IPS-NIHi7 (cell line): ENCODE data around the gene MXD3.
"Not testable (repeated sequence)": the region's sequence is repeated elsewhere in the genome, so short reads cannot be mapped to it uniquely, and the experiment has no call there.

ENCODE experiments used
- DNase-seq: peaks from one replicate; pipeline ENCODE4 v3.0.0; 2012; ENCODE audit warnings: mixed read lengths; ENCODE audit errors: extremely low spot score

Gene MXD3, protein sequence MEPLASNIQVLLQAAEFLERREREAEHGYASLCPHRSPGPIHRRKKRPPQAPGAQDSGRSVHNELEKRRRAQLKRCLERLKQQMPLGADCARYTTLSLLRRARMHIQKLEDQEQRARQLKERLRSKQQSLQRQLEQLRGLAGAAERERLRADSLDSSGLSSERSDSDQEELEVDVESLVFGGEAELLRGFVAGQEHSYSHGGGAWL

GRCh38 chr5:177311723-177312648 is at the start of gene MXD3:
TSS of gene MXD3 (minus strand) at chr5:177311898. CDS start at chr5:177311830, 68 bp downstream.
- DNase-seq, result peak; percentile 94

DNA sequence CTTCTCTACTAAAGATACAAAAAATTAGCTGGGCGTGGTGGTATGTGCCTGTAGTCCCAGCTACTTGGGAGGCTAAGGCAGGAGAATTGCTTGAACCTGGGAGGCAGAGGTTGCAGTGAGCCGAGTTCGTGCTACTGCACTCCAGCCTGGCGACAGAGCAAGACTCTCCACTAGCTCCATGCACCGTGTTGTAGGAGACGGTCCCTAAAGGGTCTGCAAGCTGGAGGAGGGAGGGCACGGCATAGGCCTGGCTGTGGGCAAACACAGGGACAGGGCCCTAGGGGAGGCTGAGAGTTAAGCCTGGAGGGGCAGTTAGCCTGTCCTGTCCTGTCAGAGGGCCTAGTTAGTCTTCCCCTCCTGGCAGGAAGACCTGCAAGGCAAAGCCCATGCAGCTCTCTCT is 49.0 kb upstream of the MXD3 start:
- DNase-seq, result not testable (repeated sequence)

DNA sequence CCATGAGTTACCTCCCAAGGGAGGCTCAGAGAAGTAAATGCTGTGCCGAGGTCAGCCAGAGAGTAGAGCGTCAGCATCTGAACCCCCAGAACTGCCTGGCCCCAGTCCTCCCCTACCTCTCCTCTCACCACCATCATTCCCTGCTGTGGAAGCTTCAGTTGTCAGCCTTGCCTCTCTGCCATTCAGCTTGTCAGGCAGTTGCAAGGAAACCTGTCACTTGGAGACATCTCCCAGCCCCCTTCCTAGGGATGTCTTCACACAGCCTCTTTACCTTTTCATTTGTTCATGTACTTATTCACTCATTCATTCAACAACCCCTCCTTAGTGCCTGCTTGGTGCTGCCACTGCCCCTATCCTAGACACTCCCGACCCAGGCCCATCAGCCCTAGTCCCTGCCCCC is 48.2 kb upstream of the MXD3 start:
- DNase-seq, result no peak

DNA sequence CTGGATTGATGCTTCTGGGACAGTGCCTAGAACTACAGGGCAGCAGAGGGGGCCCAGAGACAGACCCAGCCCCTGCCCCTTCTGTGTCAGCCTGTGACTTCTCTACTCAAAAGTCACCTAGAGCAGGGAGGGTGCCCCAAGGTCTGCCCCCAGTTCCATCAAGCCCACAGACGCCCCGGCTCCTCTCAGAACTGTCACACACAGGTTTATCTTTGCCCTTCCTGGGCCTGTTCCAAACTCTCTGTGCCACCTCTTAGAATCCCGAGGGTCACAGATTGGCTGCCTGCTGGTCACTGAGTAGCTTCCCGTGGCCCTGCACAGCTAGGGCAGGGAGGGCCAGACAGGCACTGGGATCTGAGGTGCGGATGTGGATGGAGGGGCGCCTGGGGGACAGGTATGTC is 47.8 kb upstream of the MXD3 start:
- no peak for DNase-seq

- no peak for DNase-seq
Observed at GRCh38 chr5:177358370-177358819, 46.7 kb upstream of the MXD3 start.

- no peak for DNase-seq
Observed at GRCh38 chr5:177357459-177358351, 46.0 kb upstream of the MXD3 start, which contains the start of gene RGS14. TSS of gene RGS14 (plus strand) at chr5:177357924. CDS start at chr5:177358025, 101 bp downstream.

DNA sequence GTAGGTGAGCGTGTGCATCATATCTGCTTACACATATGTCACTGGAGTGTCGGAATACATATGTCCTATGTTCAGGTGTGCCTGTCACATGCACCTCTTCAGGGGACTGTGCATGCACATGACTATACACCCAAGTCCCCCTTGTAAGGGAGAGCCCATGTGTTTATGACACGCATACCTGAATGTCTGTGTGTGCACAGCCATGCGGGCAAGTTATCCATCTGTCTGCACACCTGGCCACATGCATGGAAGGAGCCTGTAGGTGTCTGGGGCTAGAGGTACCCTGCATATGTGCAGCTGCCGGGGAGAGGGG is 45.4 kb upstream of the MXD3 start:
- no peak for DNase-seq

DNA sequence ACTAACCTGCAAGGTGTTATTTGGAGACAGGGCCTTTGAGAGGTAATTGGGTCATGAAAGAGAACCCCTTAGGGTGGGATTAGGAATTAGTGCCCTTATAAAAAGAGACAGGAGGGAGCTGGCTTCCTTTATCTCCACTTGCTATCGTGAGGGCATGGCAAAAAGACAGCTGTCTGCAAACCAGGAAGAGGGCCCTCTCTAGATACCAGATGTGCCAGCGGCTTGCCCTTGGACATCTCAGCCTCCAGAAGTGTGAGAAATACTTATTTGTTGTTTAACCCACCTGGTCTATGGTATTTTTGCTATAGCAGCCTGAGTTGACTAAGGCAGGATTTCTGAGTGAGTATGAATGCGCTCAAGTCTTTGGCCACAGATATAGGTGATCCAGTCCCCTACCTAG is 45.0 kb upstream of the MXD3 start:
- no peak for DNase-seq

DNA sequence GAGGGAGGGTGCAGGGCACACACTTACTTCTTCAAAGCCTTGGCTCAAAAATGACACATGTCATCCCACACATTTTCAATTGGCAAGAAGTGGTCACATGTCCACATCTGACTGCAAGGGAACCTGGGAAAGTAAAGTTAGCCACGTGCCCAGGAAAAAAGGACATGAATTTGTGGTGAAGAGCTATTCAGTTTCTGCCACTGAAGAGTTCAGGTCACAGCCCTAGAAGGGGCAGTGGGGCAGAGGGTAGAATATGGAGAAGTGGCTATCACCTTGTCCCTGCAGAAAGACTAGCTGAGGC is 44.1 kb upstream of the MXD3 start:
- no peak for DNase-seq

- no peak for DNase-seq
Observed at GRCh38 chr5:177355162-177355867, 43.6 kb upstream of the MXD3 start.

DNA sequence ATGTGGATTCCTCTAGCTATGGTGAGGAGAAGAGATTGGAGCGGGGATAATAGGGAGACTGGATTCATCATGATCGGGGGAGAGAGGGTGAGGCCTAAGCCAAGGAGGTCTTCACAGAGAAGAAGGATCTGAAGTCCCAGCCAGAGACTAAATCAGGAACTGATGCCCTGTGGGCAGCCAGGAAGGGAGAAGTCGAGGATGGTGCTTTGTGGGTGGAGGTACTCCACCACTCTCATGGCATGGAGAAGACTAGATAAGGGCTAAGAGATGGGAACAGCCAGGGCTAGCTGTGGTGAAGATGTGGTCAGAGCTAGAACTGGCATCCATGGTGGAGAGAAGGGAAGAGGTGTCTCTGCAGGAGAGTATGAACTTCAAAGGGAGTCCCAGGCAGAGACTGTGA is 43.0 kb upstream of the MXD3 start:
- DNase-seq, result no peak

DNA sequence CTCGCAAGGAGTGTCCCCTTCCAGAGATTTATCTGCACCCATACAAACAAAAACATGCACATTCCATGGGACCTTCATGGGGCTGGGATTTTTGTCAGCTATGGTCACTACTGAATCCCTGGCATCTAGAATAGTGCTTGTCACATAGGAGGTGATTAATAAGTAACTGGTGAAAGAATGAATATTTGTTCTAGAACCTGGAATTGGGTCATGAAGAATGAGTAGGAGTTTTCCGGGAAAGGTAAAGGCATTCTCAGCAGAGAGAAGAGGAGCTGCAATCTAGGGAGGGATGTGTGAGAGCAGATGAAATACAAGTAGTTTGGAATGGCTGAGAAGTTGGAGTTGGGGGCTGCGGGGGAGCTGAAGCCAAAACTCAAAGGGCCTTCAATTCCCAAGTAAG is 42.6 kb upstream of the MXD3 start:
- DNase-seq, result no peak

DNA sequence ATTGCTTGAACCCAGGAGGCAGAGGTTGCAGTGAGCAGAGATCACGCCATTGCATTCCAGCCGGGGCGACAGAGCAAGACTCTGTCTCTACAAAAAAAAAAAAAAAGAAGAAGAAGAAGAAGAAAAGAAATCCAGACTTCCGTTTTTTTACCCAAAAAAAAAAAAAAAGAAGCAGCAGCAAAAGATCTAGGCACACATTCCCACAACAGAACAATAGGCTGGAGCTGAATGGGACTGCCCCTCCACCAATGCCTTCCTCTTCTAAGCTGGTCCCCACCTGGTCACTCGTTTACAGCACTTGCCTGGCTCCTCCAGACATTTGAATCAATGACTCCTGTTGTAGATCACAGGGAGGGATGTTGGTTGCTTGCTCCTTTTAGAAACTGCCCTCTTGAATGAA is 41.4 kb upstream of the MXD3 start:
- no peak for DNase-seq

GRCh38 chr5:177351392-177352329 is 40.0 kb upstream of the MXD3 start, which contains the start of gene LMAN2:
TSS of gene LMAN2 (minus strand) at chr5:177351668. CDS start at chr5:177351647, 21 bp downstream.
- DNase-seq, result peak; percentile 95

DNA sequence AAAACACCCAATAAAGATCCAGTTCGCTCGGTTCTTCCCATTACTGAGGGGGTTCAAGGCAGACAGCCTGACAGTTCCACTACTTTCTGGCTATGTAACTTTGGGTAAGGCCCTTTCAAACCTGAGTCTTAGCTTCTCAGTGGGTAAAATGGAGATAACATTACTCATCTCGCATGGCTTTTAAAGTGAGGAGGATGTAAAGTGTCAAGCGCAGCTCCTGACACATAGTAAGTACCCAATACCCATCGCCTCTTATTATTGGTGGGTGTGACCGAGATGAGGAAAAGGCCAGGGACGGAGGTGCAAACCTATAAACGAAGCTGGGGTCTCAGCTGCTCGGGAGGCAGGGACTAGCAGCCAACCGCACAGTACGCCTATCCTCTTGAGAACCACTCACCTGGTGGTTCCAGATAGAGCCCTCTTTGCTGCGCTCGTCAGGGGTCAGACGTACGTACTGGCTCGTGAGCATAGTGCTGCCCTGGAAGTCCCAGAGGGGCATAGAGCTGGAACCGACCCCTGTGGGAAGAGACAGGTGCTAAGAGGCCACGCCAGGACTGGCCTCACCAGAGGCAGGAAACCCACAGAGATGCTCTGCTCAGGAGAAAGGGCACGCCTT is 39.2 kb upstream of the MXD3 start:
- DNase-seq, result no peak

DNA sequence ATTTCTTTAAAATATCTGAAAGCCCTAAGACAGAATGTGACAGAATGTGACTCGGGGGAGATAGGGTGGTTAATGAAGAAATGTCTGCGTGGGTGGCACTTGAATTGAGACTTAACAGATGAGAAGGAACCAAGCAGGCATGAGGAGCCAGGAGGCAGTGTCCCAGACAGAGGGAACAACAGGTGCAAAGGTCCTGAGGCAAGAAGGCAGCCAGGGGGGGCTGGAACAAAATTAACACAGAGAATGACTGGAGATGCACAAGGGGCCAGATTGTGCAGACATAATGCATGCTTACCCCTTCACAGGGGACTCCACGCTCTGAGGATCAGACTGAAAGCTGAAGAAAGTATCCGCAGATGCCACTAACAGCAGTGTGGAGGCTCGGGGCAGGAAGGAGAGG is 38.1 kb upstream of the MXD3 start:
- DNase-seq, result no peak

DNA sequence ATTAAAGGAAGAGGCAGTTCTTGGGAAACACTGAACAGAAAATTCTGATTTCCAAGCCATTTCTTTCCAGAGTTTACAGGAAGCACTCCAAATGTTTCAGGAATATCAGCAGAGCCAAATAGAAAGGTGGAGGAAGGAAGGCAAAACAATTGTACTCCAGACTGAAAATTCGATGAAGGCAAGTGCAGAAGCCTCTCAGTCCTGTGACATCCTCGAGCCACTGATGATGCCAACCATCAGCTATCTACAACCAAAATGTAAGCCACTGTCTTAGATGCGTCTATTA is 37.6 kb upstream of the MXD3 start:
- DNase-seq, result no peak

- DNase-seq, result no peak
Observed at GRCh38 chr5:177347699-177348098, 36.0 kb upstream of the MXD3 start.

- no peak for DNase-seq
Observed at GRCh38 chr5:177346820-177347219, 35.1 kb upstream of the MXD3 start.

DNA sequence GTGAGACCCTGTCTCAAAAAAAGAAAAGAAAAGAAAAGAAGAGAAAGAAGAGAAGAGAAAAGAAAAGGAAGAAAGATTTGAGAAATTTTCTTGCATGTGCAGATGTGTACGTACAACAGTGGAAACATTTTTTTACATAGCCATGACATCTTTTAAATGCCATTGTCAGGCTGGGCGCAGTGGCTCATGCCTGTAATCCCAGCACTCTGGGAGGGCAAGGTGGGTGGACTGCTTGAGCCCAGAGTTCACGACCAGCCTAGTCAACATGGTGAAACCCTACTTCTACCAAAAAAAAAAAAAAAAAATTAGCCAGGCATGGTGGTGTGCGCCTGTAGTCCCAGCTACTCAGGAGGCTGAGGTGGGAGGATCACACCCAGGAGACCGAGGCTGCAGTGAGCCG is 33.2 kb upstream of the MXD3 start:
- no peak for DNase-seq
